DOHH2 (cell line): Measurements from ENCODE around the gene PDIA3.
"Not testable (repeated sequence)": the region's sequence is repeated elsewhere in the genome, so short reads cannot be mapped to it uniquely, and the experiment has no call there.

ENCODE experiments used
- EZH2phosphoT487 ChIP-seq: fragments of 200-600 bp; sonication (generic); IDR thresholded peaks from 2 replicates; pipeline ENCODE4 v1.6.1; 2017; ENCODE audit warnings: borderline replicate concordance, mild to moderate bottlenecking, antibody characterized with exemption, low read length, moderate library complexity, mixed read lengths
- TF ChIP-seq, protein P1 (sequence below): fragments of 200-600 bp; sonication (generic); IDR thresholded peaks from one replicate; pipeline ENCODE4 v1.5.1; 2014; ENCODE audit warnings: antibody characterized with exemption, mild to moderate bottlenecking, low read depth, low read length; ENCODE audit not compliant: poor library complexity, severe bottlenecking

DNA sequence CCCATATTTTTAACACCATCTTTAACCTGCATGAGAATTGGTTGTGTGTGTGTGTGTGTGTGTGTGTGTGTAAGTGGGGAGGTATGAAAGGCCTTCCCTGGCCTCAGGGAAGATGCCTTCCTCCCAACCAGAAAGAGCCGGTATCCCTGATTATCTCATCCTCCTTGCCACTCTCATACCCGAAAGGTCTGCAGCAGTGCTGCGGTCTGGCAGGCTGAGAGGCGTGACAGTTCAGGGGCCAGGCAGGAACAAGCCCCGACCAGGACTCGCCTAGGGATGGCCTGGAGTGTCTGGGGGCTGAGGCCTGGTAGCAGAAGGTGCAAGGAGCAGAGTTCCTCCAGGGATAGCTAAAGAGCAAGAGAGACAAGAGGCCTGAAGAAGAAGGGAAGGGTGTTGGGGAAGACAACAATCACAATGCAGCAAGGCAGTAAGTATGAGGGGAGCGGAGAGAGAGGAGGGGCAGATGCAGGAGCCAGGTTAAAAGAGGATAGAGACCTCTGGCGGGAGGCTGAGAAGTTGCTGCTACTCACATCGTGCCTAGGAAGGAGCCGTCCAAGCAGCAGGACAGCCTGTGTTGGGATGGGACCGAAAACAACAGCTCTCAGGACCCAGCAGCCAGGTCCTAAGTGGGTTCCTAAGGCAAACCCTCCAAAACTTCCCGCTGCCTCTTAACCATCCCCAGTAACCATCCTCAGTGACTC lies 35.7 kb upstream of the PDIA3 start:
- TF ChIP-seq, protein P1, sequence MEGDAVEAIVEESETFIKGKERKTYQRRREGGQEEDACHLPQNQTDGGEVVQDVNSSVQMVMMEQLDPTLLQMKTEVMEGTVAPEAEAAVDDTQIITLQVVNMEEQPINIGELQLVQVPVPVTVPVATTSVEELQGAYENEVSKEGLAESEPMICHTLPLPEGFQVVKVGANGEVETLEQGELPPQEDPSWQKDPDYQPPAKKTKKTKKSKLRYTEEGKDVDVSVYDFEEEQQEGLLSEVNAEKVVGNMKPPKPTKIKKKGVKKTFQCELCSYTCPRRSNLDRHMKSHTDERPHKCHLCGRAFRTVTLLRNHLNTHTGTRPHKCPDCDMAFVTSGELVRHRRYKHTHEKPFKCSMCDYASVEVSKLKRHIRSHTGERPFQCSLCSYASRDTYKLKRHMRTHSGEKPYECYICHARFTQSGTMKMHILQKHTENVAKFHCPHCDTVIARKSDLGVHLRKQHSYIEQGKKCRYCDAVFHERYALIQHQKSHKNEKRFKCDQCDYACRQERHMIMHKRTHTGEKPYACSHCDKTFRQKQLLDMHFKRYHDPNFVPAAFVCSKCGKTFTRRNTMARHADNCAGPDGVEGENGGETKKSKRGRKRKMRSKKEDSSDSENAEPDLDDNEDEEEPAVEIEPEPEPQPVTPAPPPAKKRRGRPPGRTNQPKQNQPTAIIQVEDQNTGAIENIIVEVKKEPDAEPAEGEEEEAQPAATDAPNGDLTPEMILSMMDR = not testable (repeated sequence)
- not testable (repeated sequence) for TF ChIP-seq EZH2phosphoT487
